ENCODE measurements around the gene ANKS1B.

Gene ANKS1B

DNA sequence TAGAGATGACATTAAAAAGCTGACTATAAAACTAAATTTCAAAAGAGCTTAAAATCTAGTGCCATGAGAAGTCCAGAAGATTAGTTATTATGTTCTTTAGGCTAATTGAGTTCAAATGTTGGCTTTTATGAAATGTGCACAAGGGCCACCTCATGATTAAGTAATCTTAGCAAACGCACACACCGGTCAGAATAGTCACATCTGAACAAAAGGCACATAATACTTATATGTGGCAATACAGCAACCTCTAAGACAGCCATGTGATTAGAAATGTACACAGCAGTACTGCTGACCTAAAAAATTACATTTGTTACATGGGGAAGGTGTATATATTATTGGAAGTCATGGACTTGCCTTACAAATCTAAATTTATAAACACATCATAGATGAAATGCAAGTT is 681.9 kb downstream of the ANKS1B start:
- TF ChIP-seq FOXM1 (IDR thresholded peaks at IDR 0.05; ENCODE audit: borderline replicate concordance, low read depth) (no peak), YY1 (IDR thresholded peaks at IDR 0.05; ENCODE audit: low read depth) (no peak), TCF12 (IDR thresholded peaks at IDR 0.05; ENCODE audit: low read depth) (no peak), EP300 (IDR thresholded peaks at IDR 0.05; ENCODE audit: borderline replicate concordance) (no peak), EGR1 (IDR thresholded peaks at IDR 0.05) (no peak), NFIC (IDR thresholded peaks at IDR 0.05) (no peak), RAD21 (IDR thresholded peaks at IDR 0.05; ENCODE audit: low read depth) (no peak), CREB1 (IDR thresholded peaks at IDR 0.05; ENCODE audit: low read depth) (no peak), TAF1 (IDR thresholded peaks at IDR 0.05; ENCODE audit: low read depth) (no peak), TEAD4 (IDR thresholded peaks at IDR 0.05) (no peak), CEBPB (IDR thresholded peaks at IDR 0.05) (no peak), ZBTB7A (IDR thresholded peaks at IDR 0.05; ENCODE audit: low read depth) (no peak)
- TF ChIP-seq, protein P1, sequence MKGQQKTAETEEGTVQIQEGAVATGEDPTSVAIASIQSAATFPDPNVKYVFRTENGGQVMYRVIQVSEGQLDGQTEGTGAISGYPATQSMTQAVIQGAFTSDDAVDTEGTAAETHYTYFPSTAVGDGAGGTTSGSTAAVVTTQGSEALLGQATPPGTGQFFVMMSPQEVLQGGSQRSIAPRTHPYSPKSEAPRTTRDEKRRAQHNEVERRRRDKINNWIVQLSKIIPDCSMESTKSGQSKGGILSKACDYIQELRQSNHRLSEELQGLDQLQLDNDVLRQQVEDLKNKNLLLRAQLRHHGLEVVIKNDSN (IDR thresholded peaks at IDR 0.05), result no peak
- TF ChIP-seq, protein P2, sequence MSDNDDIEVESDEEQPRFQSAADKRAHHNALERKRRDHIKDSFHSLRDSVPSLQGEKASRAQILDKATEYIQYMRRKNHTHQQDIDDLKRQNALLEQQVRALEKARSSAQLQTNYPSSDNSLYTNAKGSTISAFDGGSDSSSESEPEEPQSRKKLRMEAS (IDR thresholded peaks at IDR 0.05), result no peak
- TF ChIP-seq, protein P3, sequence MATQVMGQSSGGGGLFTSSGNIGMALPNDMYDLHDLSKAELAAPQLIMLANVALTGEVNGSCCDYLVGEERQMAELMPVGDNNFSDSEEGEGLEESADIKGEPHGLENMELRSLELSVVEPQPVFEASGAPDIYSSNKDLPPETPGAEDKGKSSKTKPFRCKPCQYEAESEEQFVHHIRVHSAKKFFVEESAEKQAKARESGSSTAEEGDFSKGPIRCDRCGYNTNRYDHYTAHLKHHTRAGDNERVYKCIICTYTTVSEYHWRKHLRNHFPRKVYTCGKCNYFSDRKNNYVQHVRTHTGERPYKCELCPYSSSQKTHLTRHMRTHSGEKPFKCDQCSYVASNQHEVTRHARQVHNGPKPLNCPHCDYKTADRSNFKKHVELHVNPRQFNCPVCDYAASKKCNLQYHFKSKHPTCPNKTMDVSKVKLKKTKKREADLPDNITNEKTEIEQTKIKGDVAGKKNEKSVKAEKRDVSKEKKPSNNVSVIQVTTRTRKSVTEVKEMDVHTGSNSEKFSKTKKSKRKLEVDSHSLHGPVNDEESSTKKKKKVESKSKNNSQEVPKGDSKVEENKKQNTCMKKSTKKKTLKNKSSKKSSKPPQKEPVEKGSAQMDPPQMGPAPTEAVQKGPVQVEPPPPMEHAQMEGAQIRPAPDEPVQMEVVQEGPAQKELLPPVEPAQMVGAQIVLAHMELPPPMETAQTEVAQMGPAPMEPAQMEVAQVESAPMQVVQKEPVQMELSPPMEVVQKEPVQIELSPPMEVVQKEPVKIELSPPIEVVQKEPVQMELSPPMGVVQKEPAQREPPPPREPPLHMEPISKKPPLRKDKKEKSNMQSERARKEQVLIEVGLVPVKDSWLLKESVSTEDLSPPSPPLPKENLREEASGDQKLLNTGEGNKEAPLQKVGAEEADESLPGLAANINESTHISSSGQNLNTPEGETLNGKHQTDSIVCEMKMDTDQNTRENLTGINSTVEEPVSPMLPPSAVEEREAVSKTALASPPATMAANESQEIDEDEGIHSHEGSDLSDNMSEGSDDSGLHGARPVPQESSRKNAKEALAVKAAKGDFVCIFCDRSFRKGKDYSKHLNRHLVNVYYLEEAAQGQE (IDR thresholded peaks at IDR 0.05; ENCODE audit: low read depth), result no peak

DNA sequence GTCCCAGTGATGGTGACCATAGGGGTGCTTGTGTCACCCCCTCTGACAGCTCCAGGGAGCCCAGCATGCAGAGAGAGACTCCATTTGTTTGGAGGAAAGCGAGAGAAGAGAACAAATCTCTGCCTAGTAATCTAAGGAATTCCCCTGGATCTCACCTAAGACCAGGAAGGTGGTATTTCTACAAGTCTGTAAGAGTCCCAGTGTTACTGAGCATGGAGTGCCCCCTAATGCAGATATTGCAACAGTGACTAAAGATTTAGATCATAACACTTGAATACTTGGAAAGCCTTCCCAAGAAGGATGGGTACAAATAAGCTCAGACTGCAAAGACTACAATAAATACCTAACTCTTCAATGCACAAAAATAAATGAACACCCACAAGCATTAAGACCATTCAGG is 697.6 kb downstream of the ANKS1B start:
- TF ChIP-seq CEBPB (IDR thresholded peaks at IDR 0.05) (no peak), TAF1 (IDR thresholded peaks at IDR 0.05; ENCODE audit: low read depth) (no peak), YY1 (IDR thresholded peaks at IDR 0.05; ENCODE audit: low read depth) (no peak), TCF12 (IDR thresholded peaks at IDR 0.05; ENCODE audit: low read depth) (no peak), RAD21 (IDR thresholded peaks at IDR 0.05; ENCODE audit: low read depth) (no peak)
- TF ChIP-seq, protein P3 (IDR thresholded peaks at IDR 0.05; ENCODE audit: low read depth), result no peak
- TF ChIP-seq, protein P1 (IDR thresholded peaks at IDR 0.05), result no peak

DNA sequence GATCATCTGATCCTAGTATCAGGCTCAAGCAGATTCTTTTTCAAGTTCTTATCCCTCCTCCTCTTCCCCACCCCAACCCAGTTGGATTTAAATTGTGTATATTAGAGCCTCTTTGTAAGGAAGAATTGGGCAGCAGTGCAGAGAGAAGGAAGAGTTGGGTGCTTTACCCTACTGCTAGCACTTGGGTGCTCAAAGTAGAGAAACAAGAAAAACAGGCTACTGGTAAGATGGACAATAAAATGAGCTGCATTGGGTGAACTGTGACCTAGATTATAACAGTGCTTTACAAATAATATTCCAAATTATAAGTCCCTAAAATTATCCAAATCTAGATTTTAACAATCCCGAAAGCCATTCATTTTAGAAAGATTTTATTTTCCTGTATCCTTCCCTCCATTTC is 700.6 kb downstream of the ANKS1B start:
- no peak for TF ChIP-seq NFIC (IDR thresholded peaks at IDR 0.05)
- TF ChIP-seq ZBTB7A (IDR thresholded peaks at IDR 0.05; ENCODE audit: low read depth), result no peak
- TF ChIP-seq, protein P3 (IDR thresholded peaks at IDR 0.05; ENCODE audit: low read depth), result no peak
- TF ChIP-seq EP300 (IDR thresholded peaks at IDR 0.05; ENCODE audit: borderline replicate concordance), result no peak
- TF ChIP-seq, protein P1 (IDR thresholded peaks at IDR 0.05), result no peak

DNA sequence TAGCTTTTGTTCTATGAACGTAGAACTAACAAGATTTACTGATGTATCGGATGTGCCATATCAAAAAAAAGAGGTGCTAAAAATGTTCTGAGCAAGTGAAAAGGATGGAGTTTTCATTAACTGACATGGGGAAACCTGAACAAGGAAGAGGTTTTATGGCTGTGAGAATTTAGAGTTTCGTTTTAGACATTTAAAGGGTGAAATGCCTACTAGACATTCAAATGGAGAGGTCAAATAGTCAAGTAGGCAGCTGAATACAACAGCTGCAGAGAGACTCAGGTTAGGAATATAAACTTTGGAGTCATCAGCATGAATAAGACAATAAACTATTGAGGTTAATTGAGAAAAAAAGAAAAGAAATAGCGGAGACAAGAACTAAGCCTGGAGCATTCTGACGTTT is 702.1 kb downstream of the ANKS1B start:
- TF ChIP-seq TCF12 (IDR thresholded peaks at IDR 0.05; ENCODE audit: low read depth), result no peak
- TF ChIP-seq YY1 (IDR thresholded peaks at IDR 0.05; ENCODE audit: low read depth), result no peak
- no peak for TF ChIP-seq EGR1 (IDR thresholded peaks at IDR 0.05)
- no peak for TF ChIP-seq EP300 (IDR thresholded peaks at IDR 0.05; ENCODE audit: borderline replicate concordance)
- TF ChIP-seq TAF1 (IDR thresholded peaks at IDR 0.05; ENCODE audit: low read depth), result no peak
- TF ChIP-seq RAD21 (IDR thresholded peaks at IDR 0.05; ENCODE audit: low read depth), result no peak
- TF ChIP-seq, protein P2 (IDR thresholded peaks at IDR 0.05), result no peak
- TF ChIP-seq CREB1 (IDR thresholded peaks at IDR 0.05; ENCODE audit: low read depth), result no peak
- TF ChIP-seq, protein P1 (IDR thresholded peaks at IDR 0.05), result no peak
- TF ChIP-seq, protein P3 (IDR thresholded peaks at IDR 0.05; ENCODE audit: low read depth), result no peak
- no peak for TF ChIP-seq NFIC (IDR thresholded peaks at IDR 0.05)
- TF ChIP-seq FOXM1 (IDR thresholded peaks at IDR 0.05; ENCODE audit: borderline replicate concordance, low read depth), result no peak
- no peak for TF ChIP-seq ZBTB7A (IDR thresholded peaks at IDR 0.05; ENCODE audit: low read depth)
- no peak for TF ChIP-seq TEAD4 (IDR thresholded peaks at IDR 0.05)
- no peak for TF ChIP-seq CEBPB (IDR thresholded peaks at IDR 0.05)
